BLaER1 (cell line): Measurements from ENCODE around the gene AKAP11.

ENCODE experiments used
- H3K27ac ChIP-seq: shearing (Covaris generic); formaldehyde crosslinking; 2 replicates; pipeline ENCODE4 v1.8.1; 2022
- H3K27me3 ChIP-seq: shearing (Covaris generic); formaldehyde crosslinking; 2 replicates; pipeline ENCODE4 v1.8.1; 2022
- H3K36me3 ChIP-seq: shearing (Covaris generic); formaldehyde crosslinking; 2 replicates; pipeline ENCODE4 v1.8.1; 2022
- H3K4me1 ChIP-seq: shearing (Covaris generic); formaldehyde crosslinking; 2 replicates; pipeline ENCODE4 v1.8.1; 2022
- H3K4me2 ChIP-seq: shearing (Covaris generic); formaldehyde crosslinking; 2 replicates; pipeline ENCODE4 v1.8.1; 2022
- H3K4me3 ChIP-seq: shearing (Covaris generic); formaldehyde crosslinking; 2 replicates; pipeline ENCODE4 v1.8.1; 2022
- H3K9ac ChIP-seq: shearing (Covaris generic); formaldehyde crosslinking; 2 replicates; pipeline ENCODE4 v1.8.1; 2022
- H3K9me3 ChIP-seq: shearing (Covaris generic); formaldehyde crosslinking; 2 replicates; pipeline ENCODE4 v1.8.1; 2022
- H4K20me1 ChIP-seq: shearing (Covaris generic); formaldehyde crosslinking; 2 replicates; pipeline ENCODE4 v1.8.1; 2022
- Cebpa-rat ChIP-seq: shearing (Covaris generic); IDR thresholded peaks from 2 replicates; pipeline ENCODE4 v1.8.1; 2022

The AKAP11 gene

GRCh38 chr13:42367831-42368230 is 95.9 kb downstream of the AKAP11 start:
- Histone ChIP-seq H3K27ac (no peak overlapping the region), H3K4me1 (peaks cover 26% of the 10 kb centered on the region), H3K4me3 (no peak overlapping the region), H3K9ac (no peak overlapping the region), H3K9me3 (0 out of 2 replicates have a peak, but pooled peaks cover 9% of the 10 kb centered on the region), H3K36me3 (no peaks in the 10 kb centered on the region), H3K27me3 (no peaks in the 10 kb centered on the region), H4K20me1 (no peaks in the 10 kb centered on the region), H3K4me2 (no peak overlapping the region)
- TF ChIP-seq Cebpa-rat = no peak

- Histone ChIP-seq H3K36me3 (no peaks in the 10 kb centered on the region), H3K4me2 (no peak overlapping the region), H3K27me3 (no peaks in the 10 kb centered on the region), H4K20me1 (no peaks in the 10 kb centered on the region), H3K4me1 (peaks cover 22% of the 10 kb centered on the region), H3K9me3 (0 out of 2 replicates have a peak, but pooled peaks cover 9% of the 10 kb centered on the region), H3K27ac (no peak overlapping the region), H3K4me3 (no peak overlapping the region), H3K9ac (no peak overlapping the region)
- no peak for TF ChIP-seq Cebpa-rat
These were observed 97.3 kb downstream of the AKAP11 start for GRCh38 chr13:42369071-42369797.

- Histone ChIP-seq H3K4me3 (no peak overlapping the region), H4K20me1 (no peaks in the 10 kb centered on the region), H3K27me3 (no peaks in the 10 kb centered on the region), H3K9me3 (0 out of 2 replicates have a peak, but pooled peaks cover 9% of the 10 kb centered on the region), H3K36me3 (no peaks in the 10 kb centered on the region), H3K27ac (no peak overlapping the region), H3K9ac (no peak overlapping the region), H3K4me1 (peaks cover 14% of the 10 kb centered on the region), H3K4me2 (no peak overlapping the region)
- TF ChIP-seq Cebpa-rat = no peak
These were observed 98.3 kb downstream of the AKAP11 start for GRCh38 chr13:42370229-42370628.
